SIG-M5 treated with dmso at 0.1 percent for 504 hours (cell line): ENCODE measurements around the gene C1R.
"Not testable (repeated sequence)": the region's sequence is repeated elsewhere in the genome, so short reads cannot be mapped to it uniquely, and the experiment has no call there.

Experiments used
- DNase-seq: peaks from one replicate; lab custom pipeline; 2025; ENCODE audit not compliant: unreplicated experiment; lab: John Stamatoyannopoulos, UW

C1R gene

GRCh38 chr12:7039403-7039802, 52.8 kb downstream of the C1R start:
- DNase-seq, result no peak

GRCh38 chr12:7038591-7038990, 53.7 kb downstream of the C1R start:
- DNase-seq, result no peak

DNA sequence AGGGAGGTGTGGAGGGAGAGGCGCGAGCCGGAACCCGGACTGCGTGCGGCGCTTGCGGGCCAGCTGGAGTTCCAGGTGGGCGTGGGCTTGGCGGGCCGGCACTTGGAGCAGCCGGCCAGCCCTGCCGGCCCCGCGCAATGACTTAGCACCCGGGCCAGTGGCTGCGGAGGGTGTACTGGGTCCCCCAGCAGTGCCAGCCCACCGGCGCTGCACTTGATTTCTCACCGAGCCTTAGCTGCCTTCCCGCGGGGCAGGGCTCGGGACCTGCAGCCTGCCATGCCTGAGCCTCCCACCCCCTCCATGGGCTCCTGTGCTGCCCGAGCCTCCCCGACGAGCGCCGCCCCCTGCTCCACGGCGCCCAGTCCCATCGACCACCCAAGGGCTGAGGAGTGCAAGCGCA, 54.8 kb downstream of the C1R start:
- not testable (repeated sequence) for DNase-seq

DNA sequence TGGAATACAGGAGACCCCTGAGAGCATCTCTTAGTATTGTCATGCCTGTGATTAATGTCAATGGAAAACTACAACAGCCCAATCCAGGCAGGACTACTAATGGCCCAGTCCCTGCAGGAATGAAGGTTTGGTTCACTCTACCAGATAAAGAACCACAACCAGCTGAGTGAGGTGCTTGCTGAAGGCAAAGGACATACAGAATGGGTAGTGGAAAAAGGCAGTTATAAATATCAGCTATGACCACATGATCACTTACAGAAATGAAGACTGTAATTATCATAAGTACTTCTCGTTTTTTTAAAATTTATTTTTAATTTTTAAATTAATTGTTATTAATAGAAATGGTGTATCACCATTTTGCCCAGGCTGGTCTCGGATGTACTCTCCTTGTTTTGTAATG, 56.8 kb downstream of the C1R start:
- no peak for DNase-seq

DNA sequence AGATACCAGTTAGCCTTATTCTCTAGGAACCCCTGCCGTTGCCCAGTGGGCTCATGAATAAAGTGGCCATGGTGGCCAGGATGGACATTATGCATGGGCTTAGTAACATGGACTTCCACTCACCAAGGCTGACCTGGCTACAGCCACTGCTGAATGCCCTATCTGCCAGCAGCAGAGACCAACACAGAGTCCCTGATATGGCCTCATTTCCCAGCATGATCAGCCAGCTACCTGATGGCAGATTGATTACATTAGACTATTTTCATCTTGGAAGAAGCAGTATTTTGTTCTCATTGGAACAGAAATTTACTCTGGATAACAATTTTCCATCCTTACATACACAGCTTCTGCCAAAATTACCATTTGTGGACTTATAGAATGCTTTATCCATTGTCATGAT, 57.8 kb downstream of the C1R start:
- no peak for DNase-seq

GRCh38 chr12:7032990-7033389, 59.3 kb downstream of the C1R start:
- DNase-seq, result no peak

DNA sequence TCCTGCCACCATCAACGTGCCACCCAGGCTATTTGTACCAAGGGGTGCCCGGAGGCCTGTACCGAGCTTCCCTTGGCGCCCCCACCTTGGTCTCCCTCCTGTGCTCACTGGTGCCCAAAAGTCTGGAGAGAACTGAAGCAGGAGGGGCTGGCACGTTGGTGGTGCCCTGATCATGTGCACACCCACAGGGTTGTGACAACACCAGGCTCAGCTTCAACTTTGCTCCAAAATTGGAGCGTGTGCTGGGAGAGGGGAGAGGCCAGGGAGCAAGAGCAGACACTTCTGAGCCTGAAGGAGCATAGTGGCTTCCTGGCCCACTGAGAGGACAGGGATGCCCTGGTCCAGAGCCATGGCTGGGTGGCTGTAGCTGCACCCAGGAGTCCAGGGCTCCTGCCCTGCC, 60.9 kb downstream of the C1R start:
- DNase-seq, result no peak
